ENCODE results near the gene ANO1.

DNA sequence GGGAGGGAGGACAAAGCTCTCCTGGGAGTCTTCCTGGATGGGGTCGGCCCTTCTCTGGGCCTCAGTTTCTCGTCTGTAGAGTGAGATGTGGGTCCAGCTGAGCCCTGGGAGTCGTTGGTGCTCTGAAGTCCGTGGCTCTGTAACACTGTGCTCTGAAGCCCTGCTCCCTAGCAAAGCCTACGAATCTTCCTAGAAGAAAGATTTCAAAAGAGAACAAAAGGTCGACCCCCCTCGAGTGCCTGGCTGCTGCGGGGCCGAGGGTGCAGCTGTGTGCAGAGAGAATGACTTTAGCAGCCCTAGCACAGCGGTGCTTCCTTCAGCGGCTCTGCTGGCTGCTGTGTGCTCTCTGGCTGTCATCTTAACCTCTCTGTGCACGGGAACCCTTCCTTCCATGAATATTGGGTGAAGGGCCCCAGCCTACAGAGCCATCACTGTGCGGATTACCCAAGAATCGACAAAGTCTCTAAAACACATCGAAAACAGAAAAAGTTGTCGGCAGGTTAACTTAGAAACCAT lies 10.7 kb downstream of the ANO1 start:
- TF ChIP-seq, protein P1, sequence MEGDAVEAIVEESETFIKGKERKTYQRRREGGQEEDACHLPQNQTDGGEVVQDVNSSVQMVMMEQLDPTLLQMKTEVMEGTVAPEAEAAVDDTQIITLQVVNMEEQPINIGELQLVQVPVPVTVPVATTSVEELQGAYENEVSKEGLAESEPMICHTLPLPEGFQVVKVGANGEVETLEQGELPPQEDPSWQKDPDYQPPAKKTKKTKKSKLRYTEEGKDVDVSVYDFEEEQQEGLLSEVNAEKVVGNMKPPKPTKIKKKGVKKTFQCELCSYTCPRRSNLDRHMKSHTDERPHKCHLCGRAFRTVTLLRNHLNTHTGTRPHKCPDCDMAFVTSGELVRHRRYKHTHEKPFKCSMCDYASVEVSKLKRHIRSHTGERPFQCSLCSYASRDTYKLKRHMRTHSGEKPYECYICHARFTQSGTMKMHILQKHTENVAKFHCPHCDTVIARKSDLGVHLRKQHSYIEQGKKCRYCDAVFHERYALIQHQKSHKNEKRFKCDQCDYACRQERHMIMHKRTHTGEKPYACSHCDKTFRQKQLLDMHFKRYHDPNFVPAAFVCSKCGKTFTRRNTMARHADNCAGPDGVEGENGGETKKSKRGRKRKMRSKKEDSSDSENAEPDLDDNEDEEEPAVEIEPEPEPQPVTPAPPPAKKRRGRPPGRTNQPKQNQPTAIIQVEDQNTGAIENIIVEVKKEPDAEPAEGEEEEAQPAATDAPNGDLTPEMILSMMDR (conservative IDR thresholded peaks at IDR 0.05; ENCODE audit: low read depth, low read length): no peak
- no peak for TF ChIP-seq EZH2 (IDR thresholded peaks at IDR 0.05; ENCODE audit: low read length, unreplicated experiment)

Measured in PC-3 (cell line).